HUES64 (cell line): ENCODE measurements around the gene CDK17.
"Not testable (repeated sequence)": the region's sequence is repeated elsewhere in the genome, so short reads cannot be mapped to it uniquely, and the experiment has no call there.

Source experiments
- H3K27ac ChIP-seq: 2 replicates; pipeline ENCODE4 v1.7.0; 2013; ENCODE audit warnings: low read depth, low read length, inconsistent platforms
- H3K27me3 ChIP-seq: 2 replicates; pipeline ENCODE4 v1.6.1; 2013; ENCODE audit warnings: mild to moderate bottlenecking, low read length; ENCODE audit not compliant: insufficient read depth
- H3K36me3 ChIP-seq: 2 replicates; pipeline ENCODE4 v1.6.1; 2013; ENCODE audit warnings: mild to moderate bottlenecking, low read length; ENCODE audit not compliant: insufficient read depth
- H3K4me1 ChIP-seq: 2 replicates; pipeline ENCODE4 v1.6.1; 2013; ENCODE audit warnings: mild to moderate bottlenecking, low read length, moderate library complexity; ENCODE audit not compliant: insufficient read depth
- H3K4me3 ChIP-seq: 2 replicates; pipeline ENCODE4 v1.5.1; 2013; ENCODE audit warnings: mild to moderate bottlenecking, low read length, moderate library complexity
- H3K9ac ChIP-seq: 2 replicates; pipeline ENCODE4 v1.6.1; 2013; ENCODE audit warnings: mild to moderate bottlenecking, low read depth, low read length
- H3K9me3 ChIP-seq: 2 replicates; pipeline ENCODE4 v1.6.1; 2013; ENCODE audit warnings: low read depth, low read length; ENCODE audit not compliant: insufficient read depth
- WGBS: fragments of 150-250, 120-280 bp; methylation state at CpG from one replicate; pipeline ENCODE4 v1.1.7; 2013; ENCODE audit warnings: missing lambda C conversion rate; 5-methylcytosine and 5-hydroxymethylcytosine counted together

Gene CDK17

GRCh38 chr12:96329018-96329417, 71.2 kb downstream of the CDK17 start:
- Histone ChIP-seq H3K36me3 (no peaks in the 10 kb centered on the region; the same call in 1 of the 2 replicates), H3K27ac (no peak overlapping the region), H3K4me3 (no peak overlapping the region), H3K9ac (no peak overlapping the region), H3K9me3 (no peaks in the 10 kb centered on the region), H3K27me3 (no peaks in the 10 kb centered on the region), H3K4me1 (no peaks in the 10 kb centered on the region)
- WGBS: 100% methylated on average over 1 of the region's 2 CpGs

GRCh38 chr12:96327889-96328288, 72.3 kb downstream of the CDK17 start:
- Histone ChIP-seq H3K9ac (no peak overlapping the region), H3K27me3 (no peaks in the 10 kb centered on the region), H3K4me1 (no peaks in the 10 kb centered on the region), H3K27ac (no peak overlapping the region), H3K36me3 (peaks cover 8% of the 10 kb centered on the region; the same call in 1 of the 2 replicates), H3K4me3 (no peak overlapping the region), H3K9me3 (no peaks in the 10 kb centered on the region)
- WGBS: 91% methylated on average over 3 of the region's 3 CpGs

- Histone ChIP-seq H3K27ac (no peak overlapping the region), H3K4me1 (no peaks in the 10 kb centered on the region), H3K9me3 (no peaks in the 10 kb centered on the region), H3K4me3 (no peak overlapping the region), H3K27me3 (no peaks in the 10 kb centered on the region), H3K9ac (no peak overlapping the region), H3K36me3 (peaks cover 13% of the 10 kb centered on the region; the same call in 1 of the 2 replicates)
- 85% methylated on average over 1 of the region's 1 CpG for WGBS
These were observed 72.9 kb downstream of the CDK17 start for GRCh38 chr12:96327346-96327745.

- Histone ChIP-seq H3K9ac (no peak overlapping the region), H3K9me3 (peaks cover 4% of the 10 kb centered on the region; the same call in 1 of the 2 replicates), H3K27ac (no peak overlapping the region), H3K36me3 (peaks cover 19% of the 10 kb centered on the region; the same call in 1 of the 2 replicates), H3K4me1 (no peaks in the 10 kb centered on the region), H3K4me3 (no peak overlapping the region), H3K27me3 (no peaks in the 10 kb centered on the region)
- WGBS: 95% methylated on average over 6 of the region's 6 CpGs
These were observed 73.5 kb downstream of the CDK17 start for GRCh38 chr12:96326628-96327227.

- Histone ChIP-seq H3K9ac (no peak overlapping the region), H3K4me1 (no peaks in the 10 kb centered on the region), H3K36me3 (peaks cover 19% of the 10 kb centered on the region; the same call in 1 of the 2 replicates), H3K9me3 (peaks cover 4% of the 10 kb centered on the region; the same call in 1 of the 2 replicates), H3K27ac (no peak overlapping the region), H3K27me3 (no peaks in the 10 kb centered on the region), H3K4me3 (no peak overlapping the region)
- WGBS: 96% methylated on average over 3 of the region's 3 CpGs
These were observed 76.3 kb downstream of the CDK17 start for GRCh38 chr12:96323906-96324305.

- Histone ChIP-seq H3K9me3 (peaks cover 4% of the 10 kb centered on the region; the same call in 1 of the 2 replicates), H3K4me3 (no peak overlapping the region), H3K4me1 (no peaks in the 10 kb centered on the region), H3K9ac (no peak overlapping the region), H3K27me3 (no peaks in the 10 kb centered on the region), H3K36me3 (peaks cover 19% of the 10 kb centered on the region; the same call in 1 of the 2 replicates), H3K27ac (no peak overlapping the region)
- WGBS: no CpG with 5 or more reads among the region's 1 CpG
These were observed 77.5 kb downstream of the CDK17 start for GRCh38 chr12:96322720-96323119.

- H3K4me1 ChIP-seq: no peaks in the 10 kb centered on the region
These were observed 78.3 kb downstream of the CDK17 start for GRCh38 chr12:96321941-96322340.

GRCh38 chr12:96317801-96318200, 82.4 kb downstream of the CDK17 start:
- not testable (repeated sequence) for H3K27ac ChIP-seq, H3K4me1 ChIP-seq
- WGBS: no CpG with 5 or more reads among the region's 2 CpGs

More at GRCh38 chr12:96321941-96322340, 78.3 kb downstream of the CDK17 start:
- Histone ChIP-seq H3K36me3 (peaks cover 19% of the 10 kb centered on the region; the same call in 1 of the 2 replicates), H3K27ac (no peak overlapping the region), H3K9me3 (peaks cover 4% of the 10 kb centered on the region; the same call in 1 of the 2 replicates), H3K27me3 (no peaks in the 10 kb centered on the region), H3K4me3 (no peak overlapping the region), H3K9ac (no peak overlapping the region)
- 99% methylated on average over 6 of the region's 6 CpGs for WGBS

GRCh38 chr12:96315741-96316481, 84.3 kb downstream of the CDK17 start:
- not testable (repeated sequence) for H3K4me1 ChIP-seq, H3K27me3 ChIP-seq, H3K9me3 ChIP-seq
- peak overlapping the region; percentile 75 for H3K9ac ChIP-seq
- peaks cover 16% of the 10 kb centered on the region for H3K36me3 ChIP-seq
- H3K27ac ChIP-seq: peak overlapping the region; percentile 62
- H3K4me3 ChIP-seq: peak overlapping the region; percentile 52
- 16% methylated on average over 27 of the region's 33 CpGs for WGBS

More at GRCh38 chr12:96317801-96318200, 82.4 kb downstream of the CDK17 start:
- H3K27me3 ChIP-seq, H3K4me3 ChIP-seq, H3K9me3 ChIP-seq, H3K9ac ChIP-seq: not testable (repeated sequence)
- H3K36me3 ChIP-seq: peaks cover 15% of the 10 kb centered on the region

- Histone ChIP-seq H3K4me1 (peaks cover 5% of the 10 kb centered on the region), H3K27me3 (no peaks in the 10 kb centered on the region), H3K9me3 (no peaks in the 10 kb centered on the region), H3K4me3 (no peak overlapping the region), H3K9ac (no peak overlapping the region), H3K27ac (no peak overlapping the region), H3K36me3 (peaks cover 24% of the 10 kb centered on the region)
- WGBS: 92% methylated on average over 2 of the region's 2 CpGs
These were observed 85.5 kb downstream of the CDK17 start for GRCh38 chr12:96314723-96315122.

GRCh38 chr12:96313606-96314005, 86.6 kb downstream of the CDK17 start:
- Histone ChIP-seq H3K9ac (no peak overlapping the region), H3K9me3 (no peaks in the 10 kb centered on the region), H3K4me1 (peaks cover 5% of the 10 kb centered on the region), H3K27me3 (no peaks in the 10 kb centered on the region), H3K27ac (no peak overlapping the region), H3K36me3 (peaks cover 24% of the 10 kb centered on the region), H3K4me3 (no peak overlapping the region)
